Smooth muscle cell of the brain vasculature (primary cell): Measurements from ENCODE around the gene PKNOX2.

Source experiments
- DNase-seq: peaks from one replicate; pipeline ENCODE4 v3.0.0-alpha.2; 2012; ENCODE audit warnings: low read depth, low spot score

PKNOX2 gene

GRCh38 chr11:125433454-125434121 lies 269.0 kb downstream of the PKNOX2 start:
- DNase-seq: peak; percentile 28

GRCh38 chr11:125435461-125436238 lies 271.1 kb downstream of the PKNOX2 start:
- no peak for DNase-seq

GRCh38 chr11:125441648-125442410 lies 277.3 kb downstream of the PKNOX2 start:
- DNase-seq: no peak

GRCh38 chr11:125442946-125443345 lies 278.4 kb downstream of the PKNOX2 start:
- DNase-seq: no peak

GRCh38 chr11:125443767-125444311 lies 279.3 kb downstream of the PKNOX2 start:
- no peak for DNase-seq

- no peak for DNase-seq
These were observed 281.2 kb downstream of the PKNOX2 start for GRCh38 chr11:125445731-125446130.

- DNase-seq: no peak
These were observed 281.7 kb downstream of the PKNOX2 start for GRCh38 chr11:125446279-125446678.

- DNase-seq: no peak
These were observed 283.2 kb downstream of the PKNOX2 start for GRCh38 chr11:125447721-125448120.

- DNase-seq: no peak
These were observed 283.6 kb downstream of the PKNOX2 start for GRCh38 chr11:125448136-125448535.

GRCh38 chr11:125449565-125449964 lies 285.0 kb downstream of the PKNOX2 start:
- no peak for DNase-seq

GRCh38 chr11:125451400-125452124 lies 287.0 kb downstream of the PKNOX2 start:
- DNase-seq: no peak

GRCh38 chr11:125452125-125452470 lies 287.5 kb downstream of the PKNOX2 start:
- no peak for DNase-seq

GRCh38 chr11:125454047-125454446 lies 289.5 kb downstream of the PKNOX2 start:
- no peak for DNase-seq

GRCh38 chr11:125455851-125456250 lies 291.3 kb downstream of the PKNOX2 start:
- no peak for DNase-seq

- no peak for DNase-seq
These were observed 293.3 kb downstream of the PKNOX2 start for GRCh38 chr11:125457814-125458343.

GRCh38 chr11:125460275-125460674 lies 295.7 kb downstream of the PKNOX2 start:
- no peak for DNase-seq

- no peak for DNase-seq
These were observed 299.2 kb downstream of the PKNOX2 start for GRCh38 chr11:125463590-125464269.

GRCh38 chr11:125464270-125464662 lies 299.7 kb downstream of the PKNOX2 start:
- no peak for DNase-seq

- no peak for DNase-seq
These were observed 300.1 kb downstream of the PKNOX2 start for GRCh38 chr11:125464666-125465065.

GRCh38 chr11:125465255-125465654 lies 300.7 kb downstream of the PKNOX2 start:
- no peak for DNase-seq

- DNase-seq: no peak
These were observed 301.1 kb downstream of the PKNOX2 start for GRCh38 chr11:125465701-125466100.
